Tibial artery (tissue), 4 donors: ENCODE results near the gene PITPNM3.

Experiments used
- DNase-seq, 2 donors: peaks; one replicate each; pipeline ENCODE4 v3.0.0-alpha.2; 2019
- H3K27ac ChIP-seq, 2 donors: fragments of 200-600 bp; sonication (generic) in 1 of 2; 1 replicate in 1 of 2; 2 replicates in 1 of 2; pipeline ENCODE4 v1.5.1; 2018 to 2019; ENCODE audit warnings: mild to moderate bottlenecking in 1 of 2
- H3K27me3 ChIP-seq, 2 donors: fragments of 200-600 bp; sonication (generic) in 1 of 2; one replicate each; pipeline versions ENCODE4 v1.5.1 to v1.6.0; 2016 to 2019
- H3K36me3 ChIP-seq, 3 donors: fragments of 200-600 bp; sonication (generic) in 2 of 3; one replicate each; pipeline ENCODE4 v1.5.1; 2016 to 2019; ENCODE audit warnings: mild to moderate bottlenecking in 2 of 3
- H3K4me1 ChIP-seq, 4 donors: fragments of 200-600 bp; sonication (generic) in 2 of 4; 1 replicate in 3 of 4; 2 replicates in 1 of 4; pipeline ENCODE4 v1.5.1; 2016 to 2019
- H3K4me3 ChIP-seq, 2 donors: fragments of 200-600 bp; sonication (generic) in 1 of 2; 1 replicate in 1 of 2; 2 replicates in 1 of 2; pipeline ENCODE4 v1.5.1; 2018 to 2019; ENCODE audit warnings: mild to moderate bottlenecking in 2 of 2
- H3K9me3 ChIP-seq, 3 donors: fragments of 200-600 bp; sonication (generic) in 1 of 3; one replicate each; pipeline ENCODE4 v1.5.1; 2016 to 2019
- CTCF ChIP-seq, 2 experiments: fragments of 200-600 bp in 1 of 2; fragments of 450-650 bp in 1 of 2; IDR thresholded peaks; one replicate each; pipeline ENCODE4 v1.5.1; 2017 to 2019; ENCODE audit warnings: antibody characterized with exemption in 2 of 2, mild to moderate bottlenecking in 1 of 2, moderate library complexity in 1 of 2
- intact Hi-C: fragments of 100-400 bp; cut with DNase I; formaldehyde crosslinking; loops from one replicate; pipeline ENCODE4 v1.15.0; 2023; ENCODE audit warnings: low total_unique reads

The PITPNM3 gene

GRCh38 chr17:6551356-6551755, 5.0 kb downstream of the PITPNM3 start:
- no peaks in the 10 kb centered on the region for H3K9me3 ChIP-seq
- DNase-seq, result no peak
- H3K4me3 ChIP-seq, result no peak overlapping the region
- H3K4me1 ChIP-seq, result peaks cover 0 to 32% (median 25%) of the 10 kb centered on the region in 4 donors
- no peak for TF ChIP-seq CTCF (IDR thresholded peaks at IDR 0.05)
- no peaks in the 10 kb centered on the region for H3K36me3 ChIP-seq
- intact Hi-C loops, result loop anchor here (10.0 kb wide), 1 partner anchor 467 kb away; no protein-coding TSS in a partner anchor
- peaks cover 0 to 23% of the 10 kb centered on the region in 2 donors for H3K27me3 ChIP-seq
- no peak overlapping the region for H3K27ac ChIP-seq

GRCh38 chr17:6549384-6550036, 6.8 kb downstream of the PITPNM3 start:
- Histone ChIP-seq H3K27me3 (peaks cover 0 to 9% of the 10 kb centered on the region in 2 donors), H3K9me3 (no peaks in the 10 kb centered on the region), H3K27ac (no peak overlapping the region), H3K4me3 (no peak overlapping the region), H3K36me3 (no peaks in the 10 kb centered on the region), H3K4me1 (peaks cover 0 to 16% (median 8%) of the 10 kb centered on the region in 4 donors)
- DNase-seq, result no peak
- intact Hi-C loops, result loop anchor here (10.0 kb wide), 1 partner anchor 465 kb away; no protein-coding TSS in a partner anchor
- TF ChIP-seq CTCF (IDR thresholded peaks at IDR 0.05), result no peak

GRCh38 chr17:6548578-6549330, 7.6 kb downstream of the PITPNM3 start:
- Histone ChIP-seq H3K36me3 (no peaks in the 10 kb centered on the region), H3K27ac (no peak overlapping the region), H3K27me3 (peaks cover 0 to 7% of the 10 kb centered on the region in 2 donors), H3K9me3 (no peaks in the 10 kb centered on the region), H3K4me3 (no peak overlapping the region), H3K4me1 (peaks cover 0 to 16% (median 8%) of the 10 kb centered on the region in 4 donors)
- intact Hi-C loops, result no loop called here
- TF ChIP-seq CTCF (IDR thresholded peaks at IDR 0.05), result no peak
- DNase-seq, result no peak

GRCh38 chr17:6548034-6548433, 8.3 kb downstream of the PITPNM3 start:
- Histone ChIP-seq H3K27me3 (peaks cover 0 to 4% of the 10 kb centered on the region in 2 donors), H3K4me1 (peaks cover 0 to 16% (median 8%) of the 10 kb centered on the region in 4 donors), H3K36me3 (no peaks in the 10 kb centered on the region), H3K4me3 (no peak overlapping the region), H3K9me3 (no peaks in the 10 kb centered on the region), H3K27ac (no peak overlapping the region)
- TF ChIP-seq CTCF (IDR thresholded peaks at IDR 0.05), result no peak
- DNase-seq, result no peak
- intact Hi-C loops, result no loop called here

GRCh38 chr17:6547336-6547735, 9.0 kb downstream of the PITPNM3 start:
- no peaks in the 10 kb centered on the region for H3K9me3 ChIP-seq
- intact Hi-C loops, result no loop called here
- no peak overlapping the region for H3K27ac ChIP-seq
- no peak for TF ChIP-seq CTCF (IDR thresholded peaks at IDR 0.05)
- DNase-seq, result no peak
- no peaks in the 10 kb centered on the region for H3K36me3 ChIP-seq
- peaks cover 0 to 14% (median 8%) of the 10 kb centered on the region in 4 donors for H3K4me1 ChIP-seq
- H3K4me3 ChIP-seq, result no peak overlapping the region
- H3K27me3 ChIP-seq, result peaks cover 0 to 3% of the 10 kb centered on the region in 2 donors
